ENCODE results near the gene KIF5A. TPM values are rescaled to one million over a fixed set of nuclear protein-coding genes. Genes with fewer than 3 reads are reported as not detected.
A peak's percentile ranks its signal among the peaks of the same experiment; 100 is the strongest.

Gene KIF5A
- polyA plus RNA-seq, 3 donors = 0.01 TPM; not detected in 2

- Mint-ChIP-seq H3K4me1 (peaks cover 22% of the 10 kb centered on the region), H3K4me3 (peak overlapping the region in 1 of 2 donors; percentile 6), H3K27ac (peak overlapping the region in 1 of 7 donors; percentile 30), H3K36me3 (no peaks in the 10 kb centered on the region), H3K9me3 (no peaks in the 10 kb centered on the region), H3K27me3 (ENCODE audit: low read depth in 3 of 3) (peaks cover 5 to 18% (median 7%) of the 10 kb centered on the region in 3 donors)
- intact Hi-C loops (cut with micrococcal nuclease) = loop anchor here (1.0 to 10.0 kb wide), 3 partner anchors 37 to 110 kb away; partner anchors contain the start of gene OS9 (in 1 of the 2)
- H3K27ac ChIP-seq (ENCODE audit: low read depth in 1 of 2, low read length in 2 of 2) = no peak overlapping the region
- peak; percentile 45 to 66 (median 59) for DNase-seq
- TF ChIP-seq CTCF (IDR thresholded peaks at IDR 0.05) = no peak
- no peak overlapping the region for H2AFZ ChIP-seq (ENCODE audit: insufficient read depth, low read depth, low read length, poor library complexity, severe bottlenecking)
- H3K4me2 ChIP-seq (replicated peaks; ENCODE audit: extremely low read depth, low read length, poor library complexity, severe bottlenecking) = no peak overlapping the region
- H3K36me3 ChIP-seq (replicated peaks in 1 of 2; ENCODE audit: control insufficient read depth in 1 of 2, insufficient read depth in 2 of 2, low read length in 2 of 2) = no peaks in the 10 kb centered on the region
- H4K20me1 ChIP-seq (ENCODE audit: insufficient read depth, low read length) = no peaks in the 10 kb centered on the region
- no peak overlapping the region for H3K4me3 ChIP-seq (replicated peaks in 1 of 3; ENCODE audit: low read depth in 2 of 3, low read length in 3 of 3)
- H3K79me2 ChIP-seq (ENCODE audit: insufficient read depth, low read length) = no peaks in the 10 kb centered on the region
- H3K9ac ChIP-seq (ENCODE audit: insufficient read depth, low read length, poor library complexity, severe bottlenecking) = no peak overlapping the region
- no peaks in the 10 kb centered on the region for H3K9me3 ChIP-seq (replicated peaks in 1 of 2; ENCODE audit: control insufficient read depth in 1 of 2, insufficient read depth in 1 of 2, low read length in 2 of 2)
- H3K4me1 ChIP-seq (ENCODE audit: control insufficient read depth in 1 of 2, insufficient read depth in 2 of 2, low read length in 2 of 2) = peaks cover 15 to 17% of the 10 kb centered on the region in 2 donors
- H3K27me3 ChIP-seq (ENCODE audit: control insufficient read depth in 2 of 2, insufficient read depth in 2 of 2, low read length in 2 of 2) = peaks cover 5 to 20% of the 10 kb centered on the region in 2 donors
Observed at GRCh38 chr12:57584690-57585089, 34.8 kb downstream of the KIF5A start.

DNA sequence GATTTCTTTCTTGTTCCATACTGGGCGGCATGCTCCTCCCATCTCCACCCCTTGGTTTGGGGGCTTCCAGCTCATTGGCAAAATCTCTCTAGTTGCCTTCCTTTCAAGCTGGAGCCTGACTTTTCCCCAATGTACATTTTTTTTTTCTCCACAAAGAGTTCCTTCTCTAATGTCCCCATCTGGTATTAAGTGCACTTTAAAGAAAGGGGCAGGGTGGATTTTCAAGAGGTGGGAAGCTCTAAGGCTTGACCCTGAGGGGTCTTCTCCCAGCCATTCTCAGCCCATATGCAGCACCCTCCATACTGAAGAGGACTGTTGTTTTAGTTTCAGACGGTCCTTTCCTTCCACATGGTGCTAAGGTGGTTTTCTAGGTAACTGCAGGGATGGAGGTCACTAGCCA, 35.3 kb downstream of the KIF5A start:
- Mint-ChIP-seq H3K27me3 (ENCODE audit: low read depth in 3 of 3) (peaks cover 5 to 20% (median 7%) of the 10 kb centered on the region in 3 donors), H3K36me3 (no peaks in the 10 kb centered on the region), H3K27ac (no peak overlapping the region), H3K4me3 (peak overlapping the region in 1 of 2 donors; percentile 31), H3K4me1 (peaks cover 22% of the 10 kb centered on the region), H3K9me3 (no peaks in the 10 kb centered on the region)
- no peaks in the 10 kb centered on the region for H3K36me3 ChIP-seq (replicated peaks in 1 of 2; ENCODE audit: control insufficient read depth in 1 of 2, insufficient read depth in 2 of 2, low read length in 2 of 2)
- peaks cover 15 to 18% of the 10 kb centered on the region in 2 donors for H3K4me1 ChIP-seq (ENCODE audit: control insufficient read depth in 1 of 2, insufficient read depth in 2 of 2, low read length in 2 of 2)
- DNase-seq = no peak
- H3K4me3 ChIP-seq (replicated peaks in 1 of 3; ENCODE audit: low read depth in 2 of 3, low read length in 3 of 3) = no peak overlapping the region
- no peak for TF ChIP-seq CTCF (IDR thresholded peaks at IDR 0.05)
- H3K27me3 ChIP-seq (ENCODE audit: control insufficient read depth in 2 of 2, insufficient read depth in 2 of 2, low read length in 2 of 2) = peaks cover 5 to 20% of the 10 kb centered on the region in 2 donors
- no peak overlapping the region for H3K4me2 ChIP-seq (replicated peaks; ENCODE audit: extremely low read depth, low read length, poor library complexity, severe bottlenecking)
- no peaks in the 10 kb centered on the region for H4K20me1 ChIP-seq (ENCODE audit: insufficient read depth, low read length)
- no peak overlapping the region for H2AFZ ChIP-seq (ENCODE audit: insufficient read depth, low read depth, low read length, poor library complexity, severe bottlenecking)
- no peaks in the 10 kb centered on the region for H3K79me2 ChIP-seq (ENCODE audit: insufficient read depth, low read length)
- no CpG with 5 or more reads among the region's 2 CpGs for WGBS (ENCODE audit: insufficient coverage)
- no peak overlapping the region for H3K9ac ChIP-seq (ENCODE audit: insufficient read depth, low read length, poor library complexity, severe bottlenecking)
- intact Hi-C loops (cut with micrococcal nuclease) = loop anchor here in 1 of 2 donors (10.0 kb wide), 1 partner anchor 110 kb away; the partner anchor contains the start of gene OS9
- H3K27ac ChIP-seq (ENCODE audit: low read depth in 1 of 2, low read length in 2 of 2) = no peak overlapping the region
- H3K9me3 ChIP-seq (replicated peaks in 1 of 2; ENCODE audit: control insufficient read depth in 1 of 2, insufficient read depth in 1 of 2, low read length in 2 of 2) = no peaks in the 10 kb centered on the region

All from CD14-positive monocyte (primary cell).